OCI-LY7 (cell line): ENCODE data around the gene HMG20B.

Experiments used
- EZH2phosphoT487 ChIP-seq: fragments of 200-600 bp; sonication (generic); IDR thresholded peaks from 2 replicates; pipeline ENCODE4 v1.6.1; 2018; ENCODE audit warnings: low read depth, borderline replicate concordance, mild to moderate bottlenecking, mixed run types, antibody characterized with exemption, low read length, moderate library complexity, mixed read lengths
- TF ChIP-seq, protein P1 (sequence below): fragments of 200-600 bp; sonication (generic); conservative IDR thresholded peaks from 2 replicates; pipeline ENCODE4 v1.5.1; 2014; ENCODE audit warnings: mild to moderate bottlenecking, antibody characterized with exemption, low read length, moderate library complexity, mixed read lengths

DNA sequence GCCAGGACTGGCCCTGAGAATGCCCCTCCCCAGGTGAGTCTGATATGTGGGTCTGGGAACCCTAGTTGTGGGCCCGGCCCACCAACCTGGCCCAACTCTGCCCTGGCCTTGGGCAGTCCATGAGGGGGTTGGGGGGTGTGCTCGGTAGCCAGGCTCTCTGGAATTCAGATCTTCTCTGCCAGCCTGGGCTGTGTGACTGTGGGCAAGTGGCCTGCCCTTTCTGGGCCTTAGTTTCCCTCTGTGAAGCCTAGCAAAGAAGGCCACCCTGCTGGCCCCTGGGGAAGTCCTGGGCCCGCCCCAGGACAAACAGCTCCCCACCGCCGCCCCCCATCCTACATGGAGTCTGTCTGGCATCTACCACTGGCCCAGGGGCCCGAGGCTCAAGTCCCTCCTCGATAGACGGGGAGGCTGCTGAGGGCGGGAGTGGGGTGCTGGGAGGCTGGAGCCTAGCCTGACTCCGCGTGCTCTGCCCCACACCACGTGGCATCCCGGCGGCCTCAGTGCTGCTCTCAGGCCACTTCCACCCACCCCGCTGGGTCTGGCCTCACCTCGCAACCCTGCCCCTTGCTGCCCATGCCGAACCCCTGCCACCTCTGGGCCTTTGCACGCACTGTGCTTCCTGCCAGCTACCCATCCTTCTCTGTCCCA is 42.2 kb downstream of the HMG20B start:
- TF ChIP-seq, protein P1, sequence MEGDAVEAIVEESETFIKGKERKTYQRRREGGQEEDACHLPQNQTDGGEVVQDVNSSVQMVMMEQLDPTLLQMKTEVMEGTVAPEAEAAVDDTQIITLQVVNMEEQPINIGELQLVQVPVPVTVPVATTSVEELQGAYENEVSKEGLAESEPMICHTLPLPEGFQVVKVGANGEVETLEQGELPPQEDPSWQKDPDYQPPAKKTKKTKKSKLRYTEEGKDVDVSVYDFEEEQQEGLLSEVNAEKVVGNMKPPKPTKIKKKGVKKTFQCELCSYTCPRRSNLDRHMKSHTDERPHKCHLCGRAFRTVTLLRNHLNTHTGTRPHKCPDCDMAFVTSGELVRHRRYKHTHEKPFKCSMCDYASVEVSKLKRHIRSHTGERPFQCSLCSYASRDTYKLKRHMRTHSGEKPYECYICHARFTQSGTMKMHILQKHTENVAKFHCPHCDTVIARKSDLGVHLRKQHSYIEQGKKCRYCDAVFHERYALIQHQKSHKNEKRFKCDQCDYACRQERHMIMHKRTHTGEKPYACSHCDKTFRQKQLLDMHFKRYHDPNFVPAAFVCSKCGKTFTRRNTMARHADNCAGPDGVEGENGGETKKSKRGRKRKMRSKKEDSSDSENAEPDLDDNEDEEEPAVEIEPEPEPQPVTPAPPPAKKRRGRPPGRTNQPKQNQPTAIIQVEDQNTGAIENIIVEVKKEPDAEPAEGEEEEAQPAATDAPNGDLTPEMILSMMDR, result no peak
- TF ChIP-seq EZH2phosphoT487, result no peak
